ENCODE results near the gene GET3. TPM values are rescaled to one million over a fixed set of nuclear protein-coding genes. Genes with fewer than 3 reads are reported as not detected.

Gene GET3
- total and polyA plus RNA-seq, 2 of the 13 experiments (the other 11 are each of a cell fraction or from before 2014, with no cell fraction given): 57.7 to 59.4 TPM

GRCh38 chr19:12756150-12756883 is 19.0 kb downstream of the GET3 start:
- no peak for FAIRE-seq
- Histone ChIP-seq H3K79me2 (ENCODE audit: insufficient read depth, low read length) (no peaks in the 10 kb centered on the region), H4K20me1 (ENCODE audit: insufficient read depth, low read length) (no peaks in the 10 kb centered on the region), H2AFZ (ENCODE audit: low read length) (no peak overlapping the region), H3K27ac (ENCODE audit: extremely low read length, insufficient read depth, low read length) (no peak overlapping the region), H3K27me3 (ENCODE audit: control insufficient read depth in 1 of 2, insufficient read depth in 2 of 2, low read length in 2 of 2) (peaks cover 2 to 22% of the 10 kb centered on the region in 2 experiments), H3K4me3 (replicated peaks in 1 of 3; ENCODE audit: insufficient read depth in 1 of 3, low read depth in 2 of 3, low read length in 3 of 3) (peak overlapping the region in 1 of 3 experiments; percentile 14; a peak in 1 of 6 replicates), H3K4me2 (ENCODE audit: low read depth, low read length) (peak overlapping the region; percentile 32), H3K9ac (ENCODE audit: insufficient read depth, low read depth, low read length) (no peak overlapping the region), H3K4me1 (ENCODE audit: insufficient read depth, low read length) (peaks cover 22% of the 10 kb centered on the region), H3K36me3 (replicated peaks in 1 of 2; ENCODE audit: control insufficient read depth in 1 of 2, insufficient read depth in 2 of 2, low read length in 2 of 2) (no peaks in the 10 kb centered on the region), H3K9me3 (ENCODE audit: low read length) (no peaks in the 10 kb centered on the region)
- in situ Hi-C loops (cut with HindIII; ENCODE audit: extremely low pct_ligation_motif_present, low pct_unique_long_range_greater_than_20kb): loop anchor here (5.0 kb wide), 1 partner anchor 44 kb away; no protein-coding TSS in a partner anchor
- no peak for DNase-seq (ENCODE audit: low spot score)
- no peak for ATAC-seq
- ChIA-PET POLR2A (no interaction called here), CTCF (ENCODE audit: low intra/inter-chr PET ratio, low total read pairs) (interaction anchor here (0.6 to 0.8 kb wide), 2 partner anchors 9 to 58 kb away, joined by 3 read pairs; no protein-coding TSS in a partner anchor)
- TF ChIP-seq ZNF121 (CRISPR knock-in tag; IDR thresholded peaks at IDR 0.05): peak; percentile 36; the same call in 1 of the 2 replicates
- no peak for TF ChIP-seq TRIM24 (CRISPR knock-in tag; IDR thresholded peaks at IDR 0.05)
- intact Hi-C loops (cut with micrococcal nuclease; ENCODE audit: unreplicated experiment): no loop called here
- no TSS peak for BruUV-seq (replicated peaks)
- 44% methylated on average over 14 of the region's 19 CpGs for WGBS (ENCODE audit: low lambda C conversion rate)

- POLR2A ChIA-PET: interaction anchor here (0.5 to 2.0 kb wide), 7 partner anchors 9 to 76 kb away, joined by 3 to 6 read pairs (median 4); partner anchors contain the start of genes DHPS, GET3 and TRIR
- H2AFZ ChIP-seq (ENCODE audit: low read length): peak overlapping the region; percentile 61
- TF ChIP-seq ZNF652 (CRISPR knock-in tag; IDR thresholded peaks at IDR 0.05; ENCODE audit: borderline replicate concordance, low read depth) (no peak), ZFX (CRISPR knock-in tag; IDR thresholded peaks at IDR 0.05; ENCODE audit: low read depth) (peak; percentile 64), BHLHE40 (IDR thresholded peaks at IDR 0.05; ENCODE audit: low read length) (0 out of 2 replicates have a peak, but pooled peaks have one; percentile 35), GFI1 (CRISPR knock-in tag; IDR thresholded peaks at IDR 0.05; ENCODE audit: borderline replicate concordance) (no peak), TEAD3 (CRISPR knock-in tag; optimal IDR thresholded peaks at IDR 0.05; ENCODE audit: borderline replicate concordance) (peak; percentile 43), ZNF687 (CRISPR knock-in tag; IDR thresholded peaks at IDR 0.05) (peak; percentile 82)
Measured at GRCh38 chr19:12757544-12758274, 20.4 kb downstream of the GET3 start.

More at GRCh38 chr19:12757544-12758274, 20.4 kb downstream of the GET3 start:
- Histone ChIP-seq H3K36me3 (replicated peaks in 1 of 2; ENCODE audit: control insufficient read depth in 1 of 2, insufficient read depth in 2 of 2, low read length in 2 of 2) (no peaks in the 10 kb centered on the region), H3K9me3 (ENCODE audit: low read length) (no peaks in the 10 kb centered on the region), H3K9ac (ENCODE audit: insufficient read depth, low read depth, low read length) (peak overlapping the region; percentile 56), H3K27ac (ENCODE audit: extremely low read length, insufficient read depth, low read length) (no peak overlapping the region), H3K4me3 (replicated peaks in 1 of 3; ENCODE audit: insufficient read depth in 1 of 3, low read depth in 2 of 3, low read length in 3 of 3) (peak overlapping the region; percentile 40 to 73 (median 51); a peak in 5 of 6 replicates), H3K4me1 (ENCODE audit: insufficient read depth, low read length) (peaks cover 14% of the 10 kb centered on the region), H3K4me2 (ENCODE audit: low read depth, low read length) (peak overlapping the region; percentile 98), H4K20me1 (ENCODE audit: insufficient read depth, low read length) (no peaks in the 10 kb centered on the region), H3K27me3 (ENCODE audit: control insufficient read depth in 1 of 2, insufficient read depth in 2 of 2, low read length in 2 of 2) (peaks cover 0 to 11% of the 10 kb centered on the region in 2 experiments; a peak in 4 of 5 replicates), H3K79me2 (ENCODE audit: insufficient read depth, low read length) (no peaks in the 10 kb centered on the region)
- intact Hi-C loops (cut with micrococcal nuclease; ENCODE audit: unreplicated experiment): loop anchor here (1.0 kb wide), 1 partner anchor 40 kb away; no protein-coding TSS in a partner anchor
- ATAC-seq (peak; percentile 90), FAIRE-seq (no peak), DNase-seq (ENCODE audit: low spot score) (peak; percentile 70)
- in situ Hi-C loops (cut with HindIII; ENCODE audit: extremely low pct_ligation_motif_present, low pct_unique_long_range_greater_than_20kb): loop anchor here (5.0 kb wide), 1 partner anchor 45 kb away; no protein-coding TSS in a partner anchor
- 2% methylated on average over 19 of the region's 60 CpGs for WGBS (ENCODE audit: low lambda C conversion rate)
- CTCF ChIA-PET (ENCODE audit: low intra/inter-chr PET ratio, low total read pairs): interaction anchor here (1.1 to 1.4 kb wide), 2 partner anchors 36 to 41 kb away, joined by 3 to 7 read pairs; no protein-coding TSS in a partner anchor
- BruUV-seq (replicated peaks): no TSS peak

All from HepG2 (cell line).